Measurements from ENCODE around the gene ABLIM3. TPM values are rescaled to one million over a fixed set of nuclear protein-coding genes. Genes with fewer than 3 reads are reported as not detected.

Gene ABLIM3
- total and polyA plus RNA-seq, 2 of the 13 experiments (the other 11 are each of a cell fraction or from before 2014, with no cell fraction given): 0.53 to 6.3 TPM

GRCh38 chr5:149161026-149161687 lies 19.9 kb downstream of the ABLIM3 start (continued):
- TF ChIP-seq SOX13 (IDR thresholded peaks at IDR 0.05) (peak; percentile 59; the same call in 1 of the 2 replicates), SOX13 (CRISPR knock-in tag; conservative IDR thresholded peaks at IDR 0.05 in 1 of 2, IDR thresholded peaks at IDR 0.05 in 1 of 2) (peak in 1 of 2 experiments; percentile 71; a peak in 2 of 4 replicates), ZNF253 (CRISPR knock-in tag; IDR thresholded peaks at IDR 0.05; ENCODE audit: borderline replicate concordance) (no peak), KLF11 (CRISPR knock-in tag; IDR thresholded peaks at IDR 0.05) (no peak), FOXA1 (IDR thresholded peaks at IDR 0.05) (no peak), FOXA1 (CRISPR knock-in tag; IDR thresholded peaks at IDR 0.05) (peak; percentile 63), KMT2B (CRISPR knock-in tag; IDR thresholded peaks at IDR 0.05) (no peak), ZNF530 (CRISPR knock-in tag; IDR thresholded peaks at IDR 0.05; ENCODE audit: low read depth) (no peak), RARA (CRISPR knock-in tag; IDR thresholded peaks at IDR 0.05) (peak; percentile 85), NR2F6 (IDR thresholded peaks at IDR 0.05) (peak; percentile 34; the same call in 1 of the 2 replicates), NR2F6 (CRISPR knock-in tag; IDR thresholded peaks at IDR 0.05) (peak; percentile 60), ATF2 (CRISPR knock-in tag; IDR thresholded peaks at IDR 0.05) (peak; percentile 74; the same call in 1 of the 2 replicates), NFATC3 (CRISPR knock-in tag; IDR thresholded peaks at IDR 0.05) (0 out of 2 replicates have a peak, but pooled peaks have one; percentile 29), DRAP1 (CRISPR knock-in tag; IDR thresholded peaks at IDR 0.05) (0 out of 2 replicates have a peak, but pooled peaks have one; percentile 30), ZNF367 (CRISPR knock-in tag; IDR thresholded peaks at IDR 0.05; ENCODE audit: borderline replicate concordance) (no peak), ZNF264 (CRISPR knock-in tag; IDR thresholded peaks at IDR 0.05) (0 out of 2 replicates have a peak, but pooled peaks have one; percentile 17), HDAC1 (CRISPR knock-in tag; IDR thresholded peaks at IDR 0.05) (peak; percentile 60; the same call in 1 of the 2 replicates), SALL1 (CRISPR knock-in tag; IDR thresholded peaks at IDR 0.05) (peak; percentile 82), HNRNPLL (IDR thresholded peaks at IDR 0.05; ENCODE audit: low read depth, low read length, poor library complexity, severe bottlenecking) (no peak), KDM6A (CRISPR knock-in tag; IDR thresholded peaks at IDR 0.05; ENCODE audit: low read depth) (peak; percentile 54; the same call in 1 of the 2 replicates), RNF2 (conservative IDR thresholded peaks at IDR 0.05; ENCODE audit: low read depth) (no peak), ZNF609 (CRISPR knock-in tag; IDR thresholded peaks at IDR 0.05; ENCODE audit: borderline replicate concordance) (peak; percentile 77), ZBTB1 (CRISPR knock-in tag; IDR thresholded peaks at IDR 0.05; ENCODE audit: borderline replicate concordance) (no peak), SMARCC2 (IDR thresholded peaks at IDR 0.05) (no peak), HNRNPL (IDR thresholded peaks at IDR 0.05; ENCODE audit: low read depth, low read length) (peak; percentile 84), ZNF83 (CRISPR knock-in tag; IDR thresholded peaks at IDR 0.05; ENCODE audit: borderline replicate concordance) (no peak), TBX2 (CRISPR knock-in tag; IDR thresholded peaks at IDR 0.05; ENCODE audit: borderline replicate concordance) (peak; percentile 70; the same call in 1 of the 2 replicates)
